GM19238 (cell line): Measurements from ENCODE around the gene ZMIZ1.

Source experiments
- DNase-seq: peaks from one replicate; pipeline ENCODE4 v3.0.0; 2011; ENCODE audit warnings: low spot score; ENCODE audit not compliant: insufficient read length

ZMIZ1 gene

GRCh38 chr10:79052291-79053080 lies 16.3 kb upstream of the ZMIZ1 start:
- no peak for DNase-seq

GRCh38 chr10:79053081-79053434 lies 15.7 kb upstream of the ZMIZ1 start:
- DNase-seq, result no peak

- no peak for DNase-seq
These were observed 15.1 kb upstream of the ZMIZ1 start for GRCh38 chr10:79053481-79054202.

GRCh38 chr10:79054203-79055099 lies 14.3 kb upstream of the ZMIZ1 start:
- no peak for DNase-seq

- no peak for DNase-seq
These were observed 13.5 kb upstream of the ZMIZ1 start for GRCh38 chr10:79055100-79055782.

GRCh38 chr10:79055892-79056291 lies 12.9 kb upstream of the ZMIZ1 start:
- DNase-seq, result no peak

- no peak for DNase-seq
These were observed 12.4 kb upstream of the ZMIZ1 start for GRCh38 chr10:79056361-79056735.

- DNase-seq, result no peak
These were observed 11.9 kb upstream of the ZMIZ1 start for GRCh38 chr10:79056736-79057391.

- DNase-seq, result no peak
These were observed 11.1 kb upstream of the ZMIZ1 start for GRCh38 chr10:79057481-79058275.

- no peak for DNase-seq
These were observed 9.6 kb upstream of the ZMIZ1 start for GRCh38 chr10:79058899-79059841.

- no peak for DNase-seq
These were observed 8.8 kb upstream of the ZMIZ1 start for GRCh38 chr10:79059859-79060379.

GRCh38 chr10:79060641-79061255 lies 8.0 kb upstream of the ZMIZ1 start:
- no peak for DNase-seq

- DNase-seq, result no peak
These were observed 7.1 kb upstream of the ZMIZ1 start for GRCh38 chr10:79061441-79062315.

GRCh38 chr10:79063071-79063491 lies 5.7 kb upstream of the ZMIZ1 start:
- DNase-seq, result no peak

GRCh38 chr10:79063661-79064492 lies 4.9 kb upstream of the ZMIZ1 start:
- DNase-seq, result no peak

GRCh38 chr10:79065091-79065551 lies 3.6 kb upstream of the ZMIZ1 start:
- DNase-seq, result no peak
